Nephron progenitor cell (in vitro differentiated cells): ENCODE data around the gene UNC13C.

Experiments
- DNase-seq: peaks from one replicate; pipeline ENCODE4 v3.0.0; 2021
- H3K27ac Mint-ChIP-seq: 2 replicates; pipeline ENCODE4 v1.8.0; 2021; ENCODE audit warnings: mild to moderate bottlenecking, moderate library complexity, mixed read lengths
- H3K27me3 Mint-ChIP-seq: 2 replicates; pipeline ENCODE4 v1.8.0; 2021; ENCODE audit warnings: mild to moderate bottlenecking, low read depth, mixed read lengths; ENCODE audit not compliant: poor library complexity
- H3K36me3 Mint-ChIP-seq: 2 replicates; pipeline ENCODE4 v1.8.0; 2021; ENCODE audit warnings: low read depth, mixed read lengths
- H3K4me1 Mint-ChIP-seq: 2 replicates; pipeline ENCODE4 v1.8.0; 2021; ENCODE audit warnings: mixed read lengths
- H3K4me3 Mint-ChIP-seq: 2 replicates; pipeline ENCODE4 v1.8.0; 2021; ENCODE audit warnings: mild to moderate bottlenecking, moderate library complexity, mixed read lengths
- H3K9me3 Mint-ChIP-seq: 2 replicates; pipeline ENCODE4 v1.8.0; 2021; ENCODE audit warnings: mild to moderate bottlenecking, moderate library complexity, mixed read lengths
- CTCF ChIP-seq: fragments of 200-600 bp; sonication (generic); IDR thresholded peaks from 2 replicates; pipeline ENCODE4 v1.5.0; 2021; ENCODE audit warnings: antibody characterized with exemption

UNC13C gene

GRCh38 chr15:53963801-53964200 lies 14.4 kb upstream of the UNC13C start:
- no peak overlapping the region for H3K4me3 Mint-ChIP-seq
- H3K27ac Mint-ChIP-seq = no peak overlapping the region
- DNase-seq = no peak
- peaks cover 10% of the 10 kb centered on the region for H3K27me3 Mint-ChIP-seq
- no peaks in the 10 kb centered on the region for H3K9me3 Mint-ChIP-seq
- H3K4me1 Mint-ChIP-seq = no peaks in the 10 kb centered on the region
- no peak for TF ChIP-seq CTCF
- no peaks in the 10 kb centered on the region for H3K36me3 Mint-ChIP-seq

GRCh38 chr15:53974121-53974520 lies 4.1 kb upstream of the UNC13C start:
- DNase-seq = no peak
- Mint-ChIP-seq H3K27ac (no peak overlapping the region), H3K4me1 (peaks cover 10% of the 10 kb centered on the region), H3K4me3 (no peak overlapping the region), H3K36me3 (no peaks in the 10 kb centered on the region), H3K9me3 (no peaks in the 10 kb centered on the region), H3K27me3 (peaks cover 33% of the 10 kb centered on the region)
- TF ChIP-seq CTCF = no peak

GRCh38 chr15:53974813-53975212 lies 3.4 kb upstream of the UNC13C start:
- no peaks in the 10 kb centered on the region for H3K36me3 Mint-ChIP-seq
- no peak overlapping the region for H3K4me3 Mint-ChIP-seq
- no peak overlapping the region for H3K27ac Mint-ChIP-seq
- TF ChIP-seq CTCF = no peak
- H3K27me3 Mint-ChIP-seq = peaks cover 38% of the 10 kb centered on the region
- peaks cover 12% of the 10 kb centered on the region for H3K4me1 Mint-ChIP-seq
- no peak for DNase-seq
- H3K9me3 Mint-ChIP-seq = no peaks in the 10 kb centered on the region

- no peak overlapping the region for H3K27ac Mint-ChIP-seq
- peak; percentile 19 for TF ChIP-seq CTCF
- peaks cover 54% of the 10 kb centered on the region for H3K27me3 Mint-ChIP-seq
- H3K9me3 Mint-ChIP-seq = no peaks in the 10 kb centered on the region
- peaks cover 12% of the 10 kb centered on the region for H3K4me1 Mint-ChIP-seq
- peak overlapping the region; percentile 51 for H3K4me3 Mint-ChIP-seq
- no peaks in the 10 kb centered on the region for H3K36me3 Mint-ChIP-seq
- DNase-seq = peak; percentile 43
These were observed 1.3 kb upstream of the UNC13C start for GRCh38 chr15:53976844-53977392.

- Mint-ChIP-seq H3K27ac (no peak overlapping the region), H3K4me1 (peaks cover 12% of the 10 kb centered on the region), H3K4me3 (peak overlapping the region; percentile 88), H3K27me3 (peaks cover 58% of the 10 kb centered on the region), H3K36me3 (no peaks in the 10 kb centered on the region), H3K9me3 (no peaks in the 10 kb centered on the region)
- no peak for TF ChIP-seq CTCF
- DNase-seq = no peak
These were observed 979 bp downstream of the UNC13C start for GRCh38 chr15:53979051-53979788.

GRCh38 chr15:53980021-53980420 lies 1.8 kb downstream of the UNC13C start:
- DNase-seq = no peak
- H3K36me3 Mint-ChIP-seq = no peaks in the 10 kb centered on the region
- no peak overlapping the region for H3K4me3 Mint-ChIP-seq
- no peaks in the 10 kb centered on the region for H3K9me3 Mint-ChIP-seq
- H3K27ac Mint-ChIP-seq = no peak overlapping the region
- no peak for TF ChIP-seq CTCF
- peaks cover 54% of the 10 kb centered on the region for H3K27me3 Mint-ChIP-seq
- H3K4me1 Mint-ChIP-seq = peaks cover 12% of the 10 kb centered on the region
